ENCODE measurements around the gene PHF23.

PHF23 gene

DNA sequence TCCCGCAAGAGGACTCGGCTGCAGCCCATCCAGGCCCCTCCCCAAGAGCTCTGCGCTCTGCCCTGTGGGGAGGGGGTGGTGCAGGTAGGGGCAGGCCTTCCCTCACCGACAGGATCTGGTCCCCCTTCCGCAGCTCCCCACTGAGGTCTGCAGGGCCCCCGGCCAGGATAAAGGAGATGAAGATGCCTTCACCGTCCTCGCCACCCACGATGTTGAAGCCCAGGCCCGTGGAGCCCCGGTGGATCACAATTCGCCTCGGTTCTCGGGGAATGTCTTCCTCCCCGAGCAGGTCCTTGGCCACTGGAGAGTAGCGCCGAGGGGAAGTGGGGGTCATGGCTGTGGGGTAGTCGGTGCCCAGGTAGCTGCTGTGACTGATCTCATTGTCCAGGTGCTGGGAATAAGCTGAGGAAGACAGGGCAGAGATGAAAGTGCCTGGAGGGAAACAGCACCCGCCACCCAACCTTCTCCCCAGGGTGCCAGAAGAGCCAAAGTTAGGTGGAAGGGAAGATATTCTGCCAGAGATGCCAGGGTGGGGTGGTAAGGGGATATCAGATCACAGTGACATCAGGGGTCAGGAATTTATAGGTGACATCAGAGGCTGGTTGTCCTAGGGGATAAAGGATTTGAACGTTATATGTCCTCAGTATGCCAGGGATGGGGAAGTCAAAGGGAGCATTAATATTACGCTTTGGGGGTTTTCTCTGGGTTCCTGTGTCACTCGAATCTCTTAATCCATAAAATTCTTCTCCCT is 42.4 kb downstream of the PHF23 start:
- no peak for DNase-seq

DNA sequence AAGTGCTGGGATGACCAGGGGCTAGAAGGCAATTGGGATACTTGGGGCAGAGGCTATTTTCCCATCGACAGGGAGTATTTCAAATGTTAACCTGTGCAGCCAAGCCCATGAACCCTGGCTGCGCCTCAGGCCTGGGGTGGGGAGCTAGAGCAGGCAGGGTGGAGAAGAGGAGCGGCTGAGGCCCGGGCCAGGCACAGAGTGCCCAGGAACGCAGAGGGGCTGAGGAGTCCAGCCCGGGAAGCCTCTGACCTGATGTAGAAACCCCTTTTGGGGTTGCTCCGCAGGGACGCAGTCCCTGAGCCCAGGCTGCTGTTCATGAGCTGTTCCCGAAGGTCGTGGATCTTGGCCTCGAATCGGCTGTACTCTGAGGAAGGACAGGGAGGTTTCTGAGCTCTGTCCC is 43.3 kb downstream of the PHF23 start:
- no peak for DNase-seq

DNA sequence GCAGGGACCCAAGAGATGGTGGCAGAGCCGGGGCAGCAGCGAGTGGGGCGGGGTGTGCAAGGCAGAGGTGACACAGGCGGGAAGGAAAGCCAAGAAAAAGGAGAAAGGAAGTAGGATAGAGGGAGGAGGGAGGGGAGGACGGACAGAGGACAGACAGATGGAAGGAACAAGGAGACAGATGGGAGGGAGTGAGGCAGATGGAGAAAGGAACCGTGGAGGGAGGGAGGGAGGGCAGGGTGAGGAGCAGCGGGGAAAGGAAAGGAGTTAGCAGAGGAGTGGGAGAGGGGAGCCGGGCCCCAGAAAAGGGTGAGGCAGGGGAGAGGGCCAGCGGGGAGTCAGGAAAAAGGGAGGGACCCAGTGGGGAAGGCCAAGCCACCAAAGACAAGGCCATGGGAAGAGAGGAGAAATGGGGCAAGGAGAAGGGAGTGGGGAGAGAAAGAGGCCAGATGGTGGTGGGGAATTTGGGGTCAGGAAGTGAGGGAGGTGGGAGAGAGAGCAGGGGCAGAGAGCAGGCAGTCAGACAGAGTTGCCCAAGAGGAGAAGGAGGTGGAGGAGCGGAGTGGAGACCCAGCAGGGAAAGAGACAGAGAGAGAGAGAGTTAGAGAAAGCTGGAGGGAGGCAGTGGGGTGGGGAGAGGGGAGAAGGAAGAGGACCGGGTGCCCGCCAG is 46.9 kb downstream of the PHF23 start:
- no peak for DNase-seq

DNA sequence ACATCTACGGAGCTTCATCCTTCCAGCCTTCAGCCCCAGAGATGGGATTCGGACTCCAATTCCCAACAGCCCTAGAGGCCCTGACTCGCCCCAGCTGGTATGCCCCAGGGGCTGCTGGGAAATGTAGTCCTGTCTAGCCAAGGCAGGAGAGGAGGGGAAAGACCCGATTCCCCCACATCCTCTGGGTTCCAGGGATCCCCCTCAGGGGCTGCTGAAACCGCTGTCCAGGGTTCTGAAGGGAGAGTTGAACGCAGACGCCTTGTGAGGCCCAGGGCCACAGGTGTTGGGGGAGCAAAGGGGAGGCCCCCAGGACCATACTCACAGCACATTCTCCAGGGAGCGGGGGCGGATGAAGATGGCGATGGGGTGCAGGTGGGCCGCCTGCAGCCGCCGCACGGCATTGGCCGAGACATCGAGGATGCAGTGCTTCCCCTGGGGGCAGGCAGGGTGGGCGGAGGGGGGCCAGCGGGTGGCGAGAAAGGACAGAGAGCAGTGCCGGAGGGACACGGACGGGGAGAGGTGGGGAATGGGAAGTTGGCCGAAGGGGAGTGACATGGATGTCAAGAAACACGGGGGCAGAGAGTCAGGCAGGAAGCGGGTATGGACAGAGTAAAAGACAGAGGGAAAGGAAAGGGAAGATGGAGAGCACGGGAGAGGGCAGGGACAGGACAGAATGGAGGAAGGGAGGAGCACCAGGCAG is 47.5 kb downstream of the PHF23 start:
- DNase-seq, result no peak

DNA sequence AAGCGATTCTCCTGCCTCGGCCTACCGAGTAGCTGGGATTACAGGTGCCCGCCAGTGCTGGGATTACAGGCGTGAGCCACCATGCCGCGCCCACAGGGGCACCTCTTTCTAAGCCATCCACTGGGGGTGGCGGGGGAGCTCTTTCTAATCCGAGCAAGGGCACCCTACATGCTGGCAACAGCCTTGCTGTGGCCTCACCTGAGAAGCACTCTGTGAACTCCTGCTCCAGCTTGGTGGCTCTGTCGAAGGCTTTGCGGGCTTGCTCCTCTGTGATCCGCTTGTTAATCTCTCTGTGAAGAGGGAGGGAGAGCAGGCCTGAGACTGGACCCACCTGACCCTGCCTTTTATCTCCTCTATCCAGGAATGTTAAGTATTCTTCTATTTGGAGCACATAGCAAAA is 48.2 kb downstream of the PHF23 start:
- no peak for DNase-seq

DNA sequence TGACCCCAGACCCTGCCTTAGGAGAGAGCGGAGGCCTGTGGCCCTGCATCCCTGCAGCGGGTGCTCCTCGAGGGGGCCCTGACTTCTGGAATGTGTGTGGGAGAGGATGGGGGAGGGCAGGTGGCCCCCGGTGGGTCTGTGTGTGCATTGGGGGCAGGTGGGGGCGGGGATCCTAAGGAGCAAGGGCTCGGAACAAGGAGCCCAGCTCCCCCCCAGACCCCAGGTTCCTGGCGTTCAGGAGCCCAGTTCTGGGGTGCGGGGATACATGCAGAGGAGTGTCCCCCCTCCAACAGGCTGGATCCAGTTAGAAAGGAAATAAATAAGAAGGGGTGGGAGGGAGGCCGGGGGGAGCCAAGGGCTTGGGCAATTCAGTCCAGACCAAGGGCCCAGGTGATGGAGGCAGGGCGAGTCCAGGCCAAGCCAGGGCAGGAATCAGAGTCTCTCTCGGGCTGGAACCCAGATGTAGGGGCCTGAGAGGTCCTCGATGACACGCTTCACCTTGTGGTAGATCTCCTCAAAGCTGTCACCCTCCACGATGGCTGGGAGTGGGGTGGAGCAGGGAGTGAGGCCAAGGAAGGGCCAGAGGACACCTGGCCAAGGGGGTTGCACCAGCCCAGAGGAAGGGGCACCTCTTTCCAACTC is 48.9 kb downstream of the PHF23 start:
- DNase-seq, result no peak

DNA sequence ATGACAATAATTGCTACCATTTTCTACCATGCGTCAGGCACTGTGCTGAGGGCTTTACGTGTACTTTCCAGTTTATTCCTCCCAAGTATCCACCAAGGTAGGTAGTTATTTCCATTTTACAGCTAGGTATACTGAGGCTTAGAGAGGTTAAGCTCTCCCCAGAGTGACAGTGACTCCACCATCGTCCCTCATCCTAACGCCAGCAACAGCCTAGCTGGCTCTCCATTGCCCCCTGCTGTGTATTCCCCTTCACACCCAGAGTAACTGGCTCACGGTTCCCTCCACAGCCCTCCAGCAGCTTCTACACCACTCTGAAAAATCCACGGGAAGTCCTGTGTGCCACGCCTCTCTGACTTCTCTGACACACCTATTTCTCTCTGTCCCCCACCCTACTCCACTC is 53.0 kb downstream of the PHF23 start:
- no peak for DNase-seq
